Lung (tissue), 12 donors: Measurements from ENCODE around the gene VGLL3. TPM values are rescaled to one million over a fixed set of nuclear protein-coding genes. Genes with fewer than 3 reads are reported as not detected.
"Not testable (repeated sequence)": the region's sequence is repeated elsewhere in the genome, so short reads cannot be mapped to it uniquely, and the experiment has no call there.

Source experiments
- ATAC-seq: fragments of 200-7000 bp; cut with Tn5 transposase; one replicate; pipeline ENCODE4 v1.9.1; 2020; ENCODE audit warnings: moderate number of reproducible peaks; ENCODE audit not compliant: insufficient read depth, low FRiP score
- DNase-seq, 3 donors: peaks; one replicate each; pipeline ENCODE4 v3.0.0-alpha.2; 2013 to 2017
- H3K27ac ChIP-seq, 2 donors: one replicate each; pipeline ENCODE4 v1.5.1; 2013; ENCODE audit warnings: mild to moderate bottlenecking in 2 of 2, moderate library complexity in 2 of 2, control low read depth in 1 of 2, inconsistent platforms in 1 of 2, low read depth in 1 of 2, low read length in 1 of 2
- H3K27me3 ChIP-seq, 3 donors: one replicate each; pipeline ENCODE4 v1.5.1; 2013; ENCODE audit warnings: low read length in 2 of 3; ENCODE audit not compliant: control insufficient read depth in 3 of 3, insufficient read depth in 3 of 3
- H3K36me3 ChIP-seq, 4 donors: one replicate each; pipeline ENCODE4 v1.5.1; 2013; ENCODE audit warnings: low read length in 4 of 4, mild to moderate bottlenecking in 1 of 4, moderate library complexity in 1 of 4; ENCODE audit not compliant: control insufficient read depth in 4 of 4, insufficient read depth in 4 of 4
- H3K4me1 ChIP-seq, 5 donors: one replicate each; pipeline ENCODE4 v1.5.1; 2013; ENCODE audit warnings: low read length in 5 of 5, mild to moderate bottlenecking in 2 of 5, moderate library complexity in 1 of 5; ENCODE audit not compliant: control insufficient read depth in 5 of 5, insufficient read depth in 5 of 5
- H3K4me3 ChIP-seq: one replicate; pipeline ENCODE4 v1.5.1; 2013; ENCODE audit warnings: mild to moderate bottlenecking, control low read depth, moderate library complexity
- H3K9ac ChIP-seq, 2 donors: one replicate each; pipeline ENCODE4 v1.5.1; 2013; ENCODE audit warnings: low read length in 2 of 2, control low read depth in 1 of 2; ENCODE audit not compliant: insufficient read depth in 1 of 2
- H3K9me3 ChIP-seq, 4 donors: one replicate each; pipeline ENCODE4 v1.5.1; 2013; ENCODE audit warnings: low read length in 3 of 4, mild to moderate bottlenecking in 1 of 4, moderate library complexity in 1 of 4; ENCODE audit not compliant: control insufficient read depth in 4 of 4, insufficient read depth in 3 of 4
- WGBS, 2 donors: extraction: QIAGEN DNeasy Blood & Tissue Kit; methylation state at CpG; one replicate each; pipeline ENCODE4 v1.1.7; 2013; 5-methylcytosine and 5-hydroxymethylcytosine counted together
- polyA plus RNA-seq, 2 donors: library from polyadenylated mRNA; stranded (reverse); fragments of 200-250 nt; gene quantifications; one replicate each; pipeline ENCODE4 v1.2.1, GENCODE V29; 2013
- total RNA-seq, 2 donors: library from RNA; depleted of rRNA in 1 of 2; stranded (reverse); fragments of >200 nt in 1 of 2; gene quantifications; one replicate each; pipeline ENCODE4 v1.2.1, GENCODE V29; 2014 to 2021
- TF ChIP-seq, protein P1 (sequence below): IDR thresholded peaks from 2 replicates; pipeline ENCODE4 v1.5.1; 2012; ENCODE audit warnings: mild to moderate bottlenecking; ENCODE audit errors: control extremely low read depth, extremely low read depth
- donor health status: control.
- donor health status: control.
- donor health status: Bipolar disorder and iron deficiency.
- donor health status: healthy.
- donor health status: DM: yes; HTN: yes; CAD: no.

VGLL3 gene
- total and polyA plus RNA-seq, 4 donors: 4.3 to 49.2 (median 20.1) TPM

DNA sequence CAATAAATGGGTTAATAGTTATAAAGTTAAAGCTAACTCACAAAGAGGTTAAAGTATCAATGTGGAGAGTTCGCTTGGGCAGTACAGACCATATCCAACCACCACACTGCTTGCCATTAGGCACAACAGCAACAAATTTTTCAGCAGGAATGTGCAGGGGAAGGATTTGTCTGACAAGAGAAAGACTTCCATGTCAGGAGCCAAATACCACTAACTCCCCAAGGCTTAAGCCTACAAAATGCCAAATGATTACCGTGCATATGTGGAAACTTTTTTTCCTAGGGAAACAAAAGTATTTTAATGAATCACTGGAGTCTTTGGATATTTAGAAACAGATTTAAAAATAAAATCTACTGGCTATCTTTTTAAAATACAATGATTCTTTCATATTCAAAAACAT lies 8.1 kb downstream of the VGLL3 start:
- Histone ChIP-seq H3K27ac (no peak overlapping the region), H3K4me3 (no peak overlapping the region), H3K9ac (peak overlapping the region in 1 of 2 donors; percentile 34), H3K9me3 (no peaks in the 10 kb centered on the region), H3K36me3 (peaks cover 0 to 8% (median 3%) of the 10 kb centered on the region in 4 donors), H3K4me1 (peaks cover 0 to 54% (median 7%) of the 10 kb centered on the region in 5 donors), H3K27me3 (no peaks in the 10 kb centered on the region)
- ATAC-seq (peak; percentile 41), DNase-seq (peak in 2 of 3 donors; percentile 38 to 45)
- 67 to 80% methylated on average over 2 of the region's 2 CpGs for WGBS, 2 donors
- TF ChIP-seq, protein P1, sequence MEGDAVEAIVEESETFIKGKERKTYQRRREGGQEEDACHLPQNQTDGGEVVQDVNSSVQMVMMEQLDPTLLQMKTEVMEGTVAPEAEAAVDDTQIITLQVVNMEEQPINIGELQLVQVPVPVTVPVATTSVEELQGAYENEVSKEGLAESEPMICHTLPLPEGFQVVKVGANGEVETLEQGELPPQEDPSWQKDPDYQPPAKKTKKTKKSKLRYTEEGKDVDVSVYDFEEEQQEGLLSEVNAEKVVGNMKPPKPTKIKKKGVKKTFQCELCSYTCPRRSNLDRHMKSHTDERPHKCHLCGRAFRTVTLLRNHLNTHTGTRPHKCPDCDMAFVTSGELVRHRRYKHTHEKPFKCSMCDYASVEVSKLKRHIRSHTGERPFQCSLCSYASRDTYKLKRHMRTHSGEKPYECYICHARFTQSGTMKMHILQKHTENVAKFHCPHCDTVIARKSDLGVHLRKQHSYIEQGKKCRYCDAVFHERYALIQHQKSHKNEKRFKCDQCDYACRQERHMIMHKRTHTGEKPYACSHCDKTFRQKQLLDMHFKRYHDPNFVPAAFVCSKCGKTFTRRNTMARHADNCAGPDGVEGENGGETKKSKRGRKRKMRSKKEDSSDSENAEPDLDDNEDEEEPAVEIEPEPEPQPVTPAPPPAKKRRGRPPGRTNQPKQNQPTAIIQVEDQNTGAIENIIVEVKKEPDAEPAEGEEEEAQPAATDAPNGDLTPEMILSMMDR: no peak

DNA sequence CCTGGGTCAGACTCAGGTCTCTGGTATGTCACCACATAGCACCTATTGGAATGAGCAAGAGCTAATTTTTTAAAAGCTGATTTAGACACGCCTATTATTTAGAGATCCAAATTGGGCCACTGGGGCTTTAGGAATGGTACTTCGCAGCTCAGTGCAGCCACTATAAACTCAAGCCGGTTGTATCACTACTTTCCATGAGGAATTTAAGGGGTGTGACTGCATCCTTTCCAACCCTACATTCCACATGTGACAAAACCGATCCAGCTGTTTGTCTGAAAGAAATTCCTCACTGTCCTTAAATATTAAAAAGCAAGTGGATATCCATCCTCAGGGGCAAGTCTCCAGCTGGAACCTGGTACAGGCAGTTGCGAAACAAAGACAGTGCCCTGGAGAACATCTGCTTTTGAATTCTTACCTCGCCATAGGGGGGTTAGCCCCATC lies 12.8 kb downstream of the VGLL3 start:
- H3K9me3 ChIP-seq: no peaks in the 10 kb centered on the region
- peaks cover 0 to 22% (median 8%) of the 10 kb centered on the region in 4 donors for H3K36me3 ChIP-seq
- peak overlapping the region in 1 of 2 donors; percentile 12 for H3K27ac ChIP-seq
- 64 to 74% methylated on average over 6 of the region's 6 CpGs for WGBS, 2 donors
- H3K27me3 ChIP-seq: no peaks in the 10 kb centered on the region
- H3K4me3 ChIP-seq: no peak overlapping the region
- ATAC-seq (no peak), DNase-seq (no peak)
- no peak overlapping the region for H3K9ac ChIP-seq
- H3K4me1 ChIP-seq: peaks cover 0 to 18% (median 4%) of the 10 kb centered on the region in 5 donors
- TF ChIP-seq, protein P1: no peak

DNA sequence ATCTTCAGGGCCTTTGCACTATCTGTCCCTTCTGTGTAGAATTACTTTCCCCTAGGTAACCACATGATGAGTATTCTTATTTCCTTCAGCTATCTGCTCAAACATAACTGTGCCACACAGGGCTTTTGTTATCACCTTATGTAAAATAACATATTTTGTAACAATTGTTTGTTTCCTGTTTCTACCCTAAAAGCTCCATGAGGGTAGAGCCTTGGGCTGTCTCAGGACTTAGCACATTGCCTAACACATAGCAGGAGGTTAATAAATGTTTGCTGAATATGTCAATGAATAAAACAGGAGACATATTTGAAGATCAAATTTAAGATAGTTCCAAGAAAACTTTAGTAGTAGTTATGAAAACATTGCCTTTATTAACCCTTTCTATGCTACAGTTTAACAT lies 14.7 kb downstream of the VGLL3 start:
- ATAC-seq: no peak
- DNase-seq: no peak
- H3K4me1 ChIP-seq: peaks cover 0 to 12% (median 1%) of the 10 kb centered on the region in 5 donors
- H3K4me3 ChIP-seq: no peak overlapping the region
- H3K27me3 ChIP-seq: no peaks in the 10 kb centered on the region
- H3K27ac ChIP-seq: no peak overlapping the region
- H3K9me3 ChIP-seq: no peaks in the 10 kb centered on the region
- TF ChIP-seq, protein P1: no peak
- H3K36me3 ChIP-seq: peaks cover 0 to 22% (median 8%) of the 10 kb centered on the region in 4 donors
- H3K9ac ChIP-seq: no peak overlapping the region

DNA sequence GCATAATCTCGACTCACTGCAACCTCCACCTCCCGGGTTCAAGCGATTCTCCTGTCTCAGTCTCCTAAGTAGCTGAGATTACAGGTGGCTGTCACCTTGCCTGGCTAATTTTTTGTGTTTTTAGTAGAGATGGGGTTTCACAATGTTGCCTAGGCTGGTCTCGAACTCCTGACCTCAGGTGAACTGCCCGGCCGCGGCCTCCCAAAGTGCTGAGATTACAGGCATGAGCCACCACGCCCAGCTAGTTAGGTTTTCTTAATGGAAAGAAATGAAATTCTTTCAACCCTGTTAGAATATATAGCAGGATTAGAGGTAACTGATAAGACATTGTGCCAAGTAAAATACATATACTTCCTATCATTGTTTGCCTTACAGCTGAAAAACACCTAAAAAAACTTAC lies 16.8 kb downstream of the VGLL3 start:
- ATAC-seq, DNase-seq, H3K27ac ChIP-seq, H3K4me3 ChIP-seq, H3K27me3 ChIP-seq, H3K9me3 ChIP-seq, H3K9ac ChIP-seq: not testable (repeated sequence)
- H3K36me3 ChIP-seq: peaks cover 0 to 24% (median 10%) of the 10 kb centered on the region in 4 donors
- peaks cover 0 to 12% (median 2%) of the 10 kb centered on the region in 5 donors for H3K4me1 ChIP-seq
- 90 to 93% methylated on average over 8 of the region's 8 CpGs for WGBS, 2 donors
